Upper lobe of left lung (tissue), 6 donors: ENCODE data around the gene GBF1. TPM values are rescaled to one million over a fixed set of nuclear protein-coding genes. Genes with fewer than 3 reads are reported as not detected.

Experiments
- ATAC-seq, 2 donors: fragments of 200-7000 bp; cut with Tn5 transposase; one replicate each; pipeline ENCODE4 v1.9.1; 2022; ENCODE audit warnings: mild to moderate bottlenecking in 2 of 2, moderate library complexity in 2 of 2; ENCODE audit not compliant: low FRiP score in 2 of 2
- DNase-seq, 2 donors: peaks; one replicate each; pipeline ENCODE4 v3.0.0-alpha.2; 2019 to 2020
- H3K27ac ChIP-seq, 4 donors: fragments of 200-600 bp; sonication (generic); one replicate each; pipeline ENCODE4 v1.5.1; 2016 to 2019
- H3K27me3 ChIP-seq, 4 donors: fragments of 200-600 bp; sonication (generic); one replicate each; pipeline ENCODE4 v1.5.1; 2017 to 2019
- H3K36me3 ChIP-seq, 4 donors: fragments of 200-600 bp; sonication (generic); one replicate each; pipeline ENCODE4 v1.5.1; 2016 to 2019
- H3K4me1 ChIP-seq, 4 donors: fragments of 200-600 bp; sonication (generic); one replicate each; pipeline ENCODE4 v1.5.1; 2018 to 2019
- H3K4me3 ChIP-seq, 4 donors: fragments of 200-600 bp; sonication (generic); one replicate each; pipeline ENCODE4 v1.5.1; 2017 to 2019; ENCODE audit warnings: mild to moderate bottlenecking in 2 of 4, moderate library complexity in 1 of 4
- H3K9me3 ChIP-seq, 4 donors: fragments of 200-600 bp; sonication (generic); one replicate each; pipeline ENCODE4 v1.5.1; 2018 to 2019
- CTCF ChIP-seq, 6 experiments: fragments of 450-650 bp in 4 of 6; fragments of 200-600 bp in 2 of 6; sonication (generic) in 2 of 6; IDR thresholded peaks; one replicate each; pipeline ENCODE4 v1.5.1; 2016 to 2019; ENCODE audit warnings: antibody characterized with exemption in 6 of 6
- EP300 ChIP-seq, 4 donors: sonication (generic); formaldehyde crosslinking; IDR thresholded peaks; one replicate each; pipeline ENCODE4 v1.5.1; 2017; ENCODE audit warnings: antibody characterized with exemption in 4 of 4, control low read depth in 2 of 4
- POLR2A ChIP-seq, 4 donors: fragments of 450-650 bp; IDR thresholded peaks; one replicate each; pipeline ENCODE4 v1.5.1; 2016 to 2017; ENCODE audit warnings: antibody characterized with exemption in 4 of 4, mild to moderate bottlenecking in 2 of 4
- POLR2AphosphoS5 ChIP-seq, 2 donors: sonication (generic); formaldehyde crosslinking; IDR thresholded peaks; one replicate each; pipeline ENCODE4 v1.5.1; 2017; ENCODE audit warnings: antibody characterized with exemption in 2 of 2
- WGBS, 2 donors: methylation state at CpG; one replicate each; pipeline ENCODE4 v1.1.5; 2017 to 2018; 5-methylcytosine and 5-hydroxymethylcytosine counted together
- total RNA-seq, 6 donors: library from RNA; depleted of rRNA in 4 of 6; stranded (reverse); fragments of >200 nt in 4 of 6; gene quantifications; one replicate each; pipeline versions ENCODE4 v1.1.0 to v1.2.1, GENCODE V29; 2016 to 2021
- donor health status: DM: no; HTN: no; CAD: no; lungs with moderate emphysema.
- donor health status: DM: no; HTN: yes; CAD: no; lungs with severe emphysema.

GBF1 gene
- total RNA-seq, 6 donors from 2014 or later, result 36.7 to 59.7 (median 44.4) TPM

DNA sequence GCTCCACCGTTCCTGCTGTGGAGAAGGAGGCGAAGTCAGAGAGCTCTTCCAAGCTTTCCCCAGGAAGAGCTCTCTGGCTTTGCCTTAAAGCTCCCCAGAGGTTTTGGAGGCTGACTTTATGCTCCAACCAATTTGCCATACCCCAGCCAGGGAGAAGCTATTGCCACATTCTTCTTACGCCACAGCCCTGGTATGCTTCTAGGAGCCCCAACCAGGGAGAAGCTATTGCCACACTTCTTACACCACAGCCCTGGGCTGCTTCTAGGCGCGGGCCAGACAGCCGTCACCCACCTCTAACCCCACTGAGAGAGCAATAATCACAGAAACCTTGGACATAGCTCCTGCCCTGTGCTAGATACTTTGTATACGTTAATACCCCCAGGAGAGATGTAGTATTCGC, 18.3 kb upstream of the GBF1 start:
- Histone ChIP-seq H3K27ac (peak overlapping the region in 1 of 4 donors; percentile 75), H3K4me1 (peaks cover 37 to 47% (median 39%) of the 10 kb centered on the region in 4 donors), H3K36me3 (no peaks in the 10 kb centered on the region), H3K27me3 (peaks cover 0 to 26% (median 15%) of the 10 kb centered on the region in 4 donors), H3K9me3 (no peaks in the 10 kb centered on the region), H3K4me3 (peak overlapping the region in 1 of 4 donors; percentile 50)
- TF ChIP-seq EP300 (IDR thresholded peaks at IDR 0.05) (no peak), POLR2A (IDR thresholded peaks at IDR 0.05) (no peak), POLR2AphosphoS5 (IDR thresholded peaks at IDR 0.05) (peak in 1 of 2 donors; percentile 56)
- DNase-seq, result peak; percentile 22 to 77
- ATAC-seq, result peak; percentile 8 to 61
- 45 to 49% methylated on average over 8 of the region's 8 CpGs for WGBS, 2 donors

DNA sequence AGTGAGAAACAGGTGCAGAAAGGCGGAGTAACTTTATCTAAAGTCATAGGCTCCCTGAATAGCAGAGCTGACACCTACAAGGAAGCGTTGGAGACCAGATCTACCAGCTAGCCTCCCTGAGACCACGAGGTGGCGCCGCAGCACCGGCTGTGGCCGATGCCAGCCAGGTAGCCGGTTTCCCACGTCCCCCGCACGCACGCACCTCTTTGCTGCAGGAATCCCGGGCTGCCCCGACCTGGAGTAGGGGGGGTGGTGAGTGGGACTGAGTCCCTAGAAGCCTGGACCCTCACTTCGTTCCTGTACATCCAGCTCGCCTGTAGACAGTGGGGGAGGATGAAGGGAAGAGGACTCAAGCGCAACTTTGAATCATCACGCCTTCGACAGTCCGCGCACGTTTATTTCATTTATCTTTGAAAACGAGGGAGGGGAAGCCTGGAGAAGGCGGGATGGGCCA, 15.5 kb upstream of the GBF1 start:
- Histone ChIP-seq H3K9me3 (no peaks in the 10 kb centered on the region), H3K27me3 (peaks cover 0 to 26% (median 15%) of the 10 kb centered on the region in 4 donors), H3K36me3 (no peaks in the 10 kb centered on the region), H3K4me1 (peaks cover 37 to 47% (median 39%) of the 10 kb centered on the region in 4 donors), H3K4me3 (peak overlapping the region in 3 of 4 donors; percentile 45 to 59 (median 49)), H3K27ac (no peak overlapping the region)
- TF ChIP-seq CTCF (IDR thresholded peaks at IDR 0.05) (peak; percentile 88 to 95 (median 93)), POLR2AphosphoS5 (IDR thresholded peaks at IDR 0.05) (no peak), POLR2A (IDR thresholded peaks at IDR 0.05) (no peak)
- ATAC-seq (peak; percentile 68 to 75), DNase-seq (peak; percentile 92 to 95)
- 0 to 3% methylated on average over 1 to 22 of the region's 24 CpGs for WGBS, 2 donors

DNA sequence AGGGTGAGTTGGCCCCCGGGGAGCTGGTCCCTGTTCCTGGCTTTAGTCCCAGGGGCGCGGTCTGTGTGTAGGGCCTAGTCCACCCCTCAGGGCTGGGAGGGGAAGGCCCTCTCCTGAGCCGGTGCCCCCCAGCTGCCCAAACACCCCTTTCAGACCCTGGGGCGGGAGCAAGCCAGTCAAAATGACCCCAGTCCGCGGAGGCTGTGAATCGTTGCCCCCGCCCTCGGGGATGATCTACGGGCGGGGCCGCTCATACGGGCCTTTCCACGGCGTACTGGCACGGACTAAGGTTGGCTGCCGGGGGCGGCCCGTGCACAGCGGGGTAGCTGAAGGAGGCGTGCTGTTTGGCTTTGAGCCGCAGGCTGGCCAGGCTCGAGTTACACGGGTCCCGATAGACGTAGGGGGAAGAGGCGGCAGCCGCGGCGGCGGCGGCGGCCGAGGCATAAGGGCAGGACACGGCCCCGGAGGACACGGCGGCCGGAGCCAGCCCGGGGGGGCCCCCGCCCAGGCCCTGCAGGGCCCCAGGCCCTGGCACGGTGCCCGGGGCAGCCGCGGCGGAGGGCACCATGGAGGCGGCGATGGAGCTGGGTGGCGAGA, 15.0 kb upstream of the GBF1 start:
- H3K27me3 ChIP-seq, result peaks cover 0 to 26% (median 15%) of the 10 kb centered on the region in 4 donors
- 0 to 3% methylated on average over 10 to 33 of the region's 50 CpGs for WGBS, 2 donors
- H3K4me3 ChIP-seq, result peak overlapping the region in 3 of 4 donors; percentile 45 to 59 (median 49)
- no peak overlapping the region for H3K27ac ChIP-seq
- H3K36me3 ChIP-seq, result no peaks in the 10 kb centered on the region
- TF ChIP-seq EP300 (IDR thresholded peaks at IDR 0.05) (no peak), CTCF (IDR thresholded peaks at IDR 0.05) (no peak), POLR2A (IDR thresholded peaks at IDR 0.05) (no peak), POLR2AphosphoS5 (IDR thresholded peaks at IDR 0.05) (no peak)
- DNase-seq, result peak; percentile 49 to 89
- ATAC-seq, result peak in 1 of 2 donors; percentile 39
- H3K4me1 ChIP-seq, result peaks cover 33 to 46% (median 39%) of the 10 kb centered on the region in 4 donors
- H3K9me3 ChIP-seq, result no peaks in the 10 kb centered on the region

DNA sequence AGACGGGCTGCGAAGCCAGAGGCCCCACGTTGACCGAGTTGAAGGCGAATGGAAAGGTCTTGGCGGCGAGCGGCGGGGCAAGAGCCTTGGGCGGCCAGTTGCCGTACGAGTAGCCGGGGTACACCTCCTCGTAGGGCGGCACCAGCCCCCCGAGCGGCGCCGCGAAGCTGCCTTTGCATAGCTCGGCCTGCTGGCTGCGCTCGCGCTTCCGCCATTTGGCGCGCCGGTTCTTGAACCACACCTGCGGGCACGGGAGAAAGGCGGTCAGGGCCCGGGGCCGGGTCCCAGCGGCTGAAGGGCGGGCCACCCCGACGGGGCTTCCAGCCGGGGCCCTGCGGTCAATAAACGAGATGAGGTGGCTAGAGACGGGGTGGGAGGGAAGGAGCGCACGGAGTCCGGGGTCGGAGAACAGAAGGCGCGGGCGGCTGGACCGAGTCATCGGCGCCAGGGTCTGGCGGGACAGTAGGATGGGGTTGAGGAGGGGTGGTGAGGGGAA, 14.4 kb upstream of the GBF1 start:
- H3K27me3 ChIP-seq, result peaks cover 0 to 26% (median 15%) of the 10 kb centered on the region in 4 donors
- TF ChIP-seq CTCF (IDR thresholded peaks at IDR 0.05) (peak in 4 of 6 experiments; percentile 17 to 52 (median 42)), EP300 (IDR thresholded peaks at IDR 0.05) (no peak)
- ATAC-seq (peak in 1 of 2 donors; percentile 12), DNase-seq (peak; percentile 62 to 91)
- peaks cover 28 to 40% (median 37%) of the 10 kb centered on the region in 4 donors for H3K4me1 ChIP-seq
- H3K27ac ChIP-seq, result no peak overlapping the region
- 2 to 9% methylated on average over 18 to 26 of the region's 52 CpGs for WGBS, 2 donors
- H3K36me3 ChIP-seq, result no peaks in the 10 kb centered on the region
- H3K9me3 ChIP-seq, result no peaks in the 10 kb centered on the region
- H3K4me3 ChIP-seq, result peak overlapping the region in 3 of 4 donors; percentile 45 to 59 (median 49)
